Measurements from ENCODE around the gene BET1. TPM values are rescaled to one million over a fixed set of nuclear protein-coding genes. Genes with fewer than 3 reads are reported as not detected.

The BET1 gene
- total RNA-seq, 1 experiment from 2014 or later = 21.4 TPM

GRCh38 chr7:93992421-93993110 lies 11.6 kb downstream of the BET1 start:
- H4K8ac ChIP-seq (replicated peaks; ENCODE audit: insufficient read length, low read depth, low read length) = no peak overlapping the region
- peak overlapping the region in 1 of 3 experiments; percentile 6; a peak in 2 of 7 replicates for H3K27ac Mint-ChIP-seq
- H3K14ac ChIP-seq (ENCODE audit: insufficient read depth, low read length) = no peak overlapping the region
- no peak overlapping the region for H2BK15ac ChIP-seq (ENCODE audit: low read depth, low read length)
- H3K9me3 Mint-ChIP-seq = no peaks in the 10 kb centered on the region
- no peaks in the 10 kb centered on the region for H4K20me1 ChIP-seq (ENCODE audit: control insufficient read depth, insufficient read depth, insufficient read length)
- WGBS (ENCODE audit: extremely low coverage, insufficient read length, low lambda C conversion rate) = no CpG with 5 or more reads among the region's 6 CpGs
- H3K9ac ChIP-seq (ENCODE audit: extremely low read depth, insufficient read length, low read length) = no peak overlapping the region
- no peak overlapping the region for H3K4ac ChIP-seq (ENCODE audit: low read depth, low read length)
- H4K5ac ChIP-seq (ENCODE audit: insufficient read length, low read depth, low read length) = no peak overlapping the region
- no peak for DNase-seq
- H2AK5ac ChIP-seq (ENCODE audit: insufficient read length, low read length) = no peak overlapping the region
- H4K91ac ChIP-seq (ENCODE audit: insufficient read length, low read depth, low read length) = no peak overlapping the region
- no peaks in the 10 kb centered on the region for H3K4me1 Mint-ChIP-seq
- no peak overlapping the region for H3K27ac ChIP-seq (ENCODE audit: insufficient read length, low read depth, low read length)
- H2BK20ac ChIP-seq (ENCODE audit: low read depth, low read length, poor library complexity, severe bottlenecking) = no peak overlapping the region
- H3K23me2 ChIP-seq (ENCODE audit: insufficient read length, low read depth, low read length, poor library complexity, severe bottlenecking) = no peaks in the 10 kb centered on the region
- H3K79me1 ChIP-seq (ENCODE audit: insufficient read depth, low read depth, low read length, poor library complexity, severe bottlenecking) = no peaks in the 10 kb centered on the region
- no peaks in the 10 kb centered on the region for H3K27me3 ChIP-seq (ENCODE audit: insufficient read depth, low read length)
- H3K79me2 ChIP-seq (ENCODE audit: insufficient read depth, low read length) = no peaks in the 10 kb centered on the region
- no peak overlapping the region for H2BK120ac ChIP-seq (ENCODE audit: low read depth, low read length, poor library complexity, severe bottlenecking)
- no peak overlapping the region for H3K4me2 ChIP-seq (ENCODE audit: insufficient read depth, insufficient read length, low read length)
- no peak for TF ChIP-seq CTCF (conservative IDR thresholded peaks at IDR 0.05)
- no peaks in the 10 kb centered on the region for H3K4me1 ChIP-seq (ENCODE audit: insufficient read depth, low read length)
- H3T11ph ChIP-seq (ENCODE audit: low read length) = no peak overlapping the region
- peaks cover 0 to 15% (median 9%) of the 10 kb centered on the region in 3 experiments; a peak in 5 of 7 replicates for H3K36me3 Mint-ChIP-seq (ENCODE audit: insufficient read depth in 1 of 3, low read depth in 3 of 3)
- H3K4me3 Mint-ChIP-seq = no peak overlapping the region
- no peaks in the 10 kb centered on the region for H3K27me3 Mint-ChIP-seq (ENCODE audit: low read depth)
- no peak overlapping the region for H3K18ac ChIP-seq (ENCODE audit: insufficient read length, low read depth, low read length)
- no peaks in the 10 kb centered on the region for H3K9me3 ChIP-seq (ENCODE audit: control insufficient read depth, low read depth, low read length)
- no peak overlapping the region for H3K56ac ChIP-seq (ENCODE audit: insufficient read length, low read depth, low read length)
- H2BK12ac ChIP-seq (ENCODE audit: insufficient read length, low read depth, low read length) = no peak overlapping the region
- H2AFZ ChIP-seq (ENCODE audit: low read length) = no peak overlapping the region
- H3K23ac ChIP-seq (ENCODE audit: insufficient read length, low read depth, low read length) = no peak overlapping the region
- no peak overlapping the region for H2BK5ac ChIP-seq (ENCODE audit: insufficient read length, low read length)

All from H9 (cell line).